ENCODE data around the gene ZNF831.

Gene ZNF831

GRCh38 chr20:59147586-59147985 is 16.0 kb upstream of the ZNF831 start:
- TF ChIP-seq CTCF (conservative IDR thresholded peaks at IDR 0.05) (no peak), ZFX (IDR thresholded peaks at IDR 0.05) (no peak)
- H3K27ac ChIP-seq: no peak overlapping the region

- no peak overlapping the region for H3K27ac ChIP-seq
- TF ChIP-seq ZFX (IDR thresholded peaks at IDR 0.05) (no peak), CTCF (conservative IDR thresholded peaks at IDR 0.05) (no peak)
Observed at GRCh38 chr20:59148701-59149493, 14.7 kb upstream of the ZNF831 start.

- TF ChIP-seq CTCF (conservative IDR thresholded peaks at IDR 0.05) (no peak), ZFX (IDR thresholded peaks at IDR 0.05) (no peak)
- H3K27ac ChIP-seq: no peak overlapping the region
Observed at GRCh38 chr20:59149678-59150504, 13.7 kb upstream of the ZNF831 start.

- H3K27ac ChIP-seq: no peak overlapping the region
- TF ChIP-seq CTCF (conservative IDR thresholded peaks at IDR 0.05) (no peak), ZFX (IDR thresholded peaks at IDR 0.05) (no peak)
Observed at GRCh38 chr20:59150821-59151251, 12.8 kb upstream of the ZNF831 start.

- TF ChIP-seq ZFX (IDR thresholded peaks at IDR 0.05) (no peak), CTCF (conservative IDR thresholded peaks at IDR 0.05) (no peak)
- no peak overlapping the region for H3K27ac ChIP-seq
Observed at GRCh38 chr20:59151391-59151790, 12.2 kb upstream of the ZNF831 start.

GRCh38 chr20:59151820-59152219 is 11.8 kb upstream of the ZNF831 start:
- H3K27ac ChIP-seq: no peak overlapping the region
- TF ChIP-seq CTCF (conservative IDR thresholded peaks at IDR 0.05) (no peak), ZFX (IDR thresholded peaks at IDR 0.05) (no peak)
